ENCODE measurements around the gene BOD1. TPM values are rescaled to one million over a fixed set of nuclear protein-coding genes. Genes with fewer than 3 reads are reported as not detected.

Gene BOD1
- total and polyA plus RNA-seq, 2 of the 8 experiments (the other 6 are each of a cell fraction or from before 2014, with no cell fraction given): 107 to 149 TPM

DNA sequence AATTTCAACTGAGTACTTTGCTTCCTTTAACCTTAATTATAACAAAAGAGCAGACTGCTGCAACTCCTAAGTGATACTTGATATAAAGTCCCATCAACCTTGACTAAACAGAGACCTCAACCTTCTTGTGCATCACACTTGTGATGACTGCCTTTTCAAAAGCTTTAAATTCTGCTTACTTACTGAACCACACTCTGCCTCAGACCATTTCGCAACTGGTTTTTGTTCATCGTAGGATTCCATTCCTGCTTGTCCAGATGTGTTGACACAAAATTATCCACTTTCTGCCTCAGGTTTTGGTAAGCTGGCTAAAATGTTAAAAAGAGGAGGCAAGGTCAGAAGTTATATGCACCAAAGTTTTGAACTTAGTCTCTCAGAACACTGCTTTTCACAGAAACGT is 3.5 kb downstream of the BOD1 start:
- peaks cover 11% of the 10 kb centered on the region for H3K23me2 ChIP-seq (ENCODE audit: low read depth, low read length)
- H3K4me2 ChIP-seq (ENCODE audit: insufficient read depth in 1 of 2, low read depth in 2 of 2, low read length in 2 of 2): no peak overlapping the region; a peak in 1 of 4 replicates
- H2BK20ac ChIP-seq (ENCODE audit: low read length): no peak overlapping the region
- H3K9ac ChIP-seq (replicated peaks in 1 of 4; ENCODE audit: extremely low read depth in 1 of 4, low read depth in 3 of 4, low read length in 3 of 4): no peak overlapping the region
- no peak overlapping the region for H2BK15ac ChIP-seq (ENCODE audit: low read length)
- H3K56ac ChIP-seq (replicated peaks; ENCODE audit: insufficient read length, low read depth, low read length): no peak overlapping the region
- H3K4ac ChIP-seq (replicated peaks; ENCODE audit: insufficient read length, low read depth, low read length): no peak overlapping the region
- peaks cover 2 to 14% (median 11%) of the 10 kb centered on the region in 4 experiments; a peak in 4 of 7 replicates for H3K4me1 ChIP-seq (replicated peaks in 1 of 4; ENCODE audit: control insufficient read depth in 3 of 4, insufficient read depth in 4 of 4, low read length in 3 of 4)
- no peak overlapping the region for H3K18ac ChIP-seq (ENCODE audit: extremely low read depth, low read length)
- peaks cover 23 to 55% (median 47%) of the 10 kb centered on the region in 4 experiments for H3K36me3 ChIP-seq (ENCODE audit: control insufficient read depth in 2 of 4, insufficient read depth in 4 of 4, low read length in 3 of 4)
- H4K20me1 ChIP-seq (replicated peaks in 1 of 2; ENCODE audit: control insufficient read depth in 1 of 2, insufficient read depth in 2 of 2, low read length in 2 of 2): peaks cover 19 to 34% of the 10 kb centered on the region in 2 experiments
- no peak overlapping the region for H2BK120ac ChIP-seq (replicated peaks; ENCODE audit: low read depth, low read length)
- H3K79me1 ChIP-seq (ENCODE audit: low read depth, low read length): peaks cover 21% of the 10 kb centered on the region
- H2AFZ ChIP-seq (ENCODE audit: low read length): no peak overlapping the region
- no peak overlapping the region for H3K23ac ChIP-seq (ENCODE audit: insufficient read length)
- H4K8ac ChIP-seq (ENCODE audit: extremely low read depth, insufficient read depth, low read length): no peak overlapping the region
- no peaks in the 10 kb centered on the region for H3K9me3 ChIP-seq (ENCODE audit: insufficient read depth in 2 of 2, low read depth in 1 of 2, low read length in 1 of 2)
- ChIA-PET CTCF (ENCODE audit: partially characterized antibody) (interaction anchor here (1.1 to 2.2 kb wide), 7 partner anchors 16 to 372 kb away, joined by 3 to 7 read pairs (median 4); no protein-coding TSS in a partner anchor), POLR2A (ENCODE audit: partially characterized antibody) (interaction anchor here (1.1 kb wide), 2 partner anchors 14 to 17 kb away, joined by 3 read pairs; no protein-coding TSS in a partner anchor)
- DNase-seq (ENCODE audit: low read depth in 1 of 2, low spot score in 2 of 2): no peak
- no peak overlapping the region for H3K4me3 ChIP-seq (ENCODE audit: extremely low read depth in 1 of 4, insufficient read depth in 2 of 4, low read depth in 3 of 4, low read length in 4 of 4)
- H3K27ac ChIP-seq (ENCODE audit: low read depth, low read length): no peak overlapping the region
- H2BK12ac ChIP-seq (ENCODE audit: low read depth, low read length): no peak overlapping the region
- FAIRE-seq: no peak
- no peaks in the 10 kb centered on the region for H3K27me3 ChIP-seq (replicated peaks in 1 of 4; ENCODE audit: control insufficient read depth in 3 of 4, extremely low read depth in 1 of 4, insufficient read depth in 3 of 4, low read length in 3 of 4)
- WGBS, 2 experiments (ENCODE audit: extremely low coverage in 1 of 2, insufficient coverage in 1 of 2, insufficient read length in 1 of 2, insufficient replicate concordance in 2 of 2, low coverage in 1 of 2, low lambda C conversion rate in 2 of 2, missing lambda C conversion rate in 1 of 2): 92% methylated on average over 3 of the region's 3 CpGs; no CpG with 5 or more reads in 1 of the 2 experiments
- no peak overlapping the region for H4K5ac ChIP-seq (ENCODE audit: insufficient read length, low read depth, low read length)
- no peak for TF ChIP-seq MAFK (IDR thresholded peaks at IDR 0.05; ENCODE audit: low read depth, low read length)
- no peak for TF ChIP-seq RAD21 (IDR thresholded peaks at IDR 0.05 in 1 of 2, conservative IDR thresholded peaks at IDR 0.05 in 1 of 2; ENCODE audit: low read depth in 2 of 2, low read length in 2 of 2)
- TF ChIP-seq TEAD4 (IDR thresholded peaks at IDR 0.05; ENCODE audit: low read depth, low read length): no peak
- no peak for TF ChIP-seq GTF2F1 (IDR thresholded peaks at IDR 0.05; ENCODE audit: borderline replicate concordance, low read depth, low read length)
- no peak for TF ChIP-seq RFX5 (IDR thresholded peaks at IDR 0.05; ENCODE audit: borderline replicate concordance, low read depth, low read length)
- TF ChIP-seq POLR2A (IDR thresholded peaks at IDR 0.05; ENCODE audit: control extremely low read depth in 1 of 2, low read depth in 2 of 2, low read length in 2 of 2): no peak
- no peak for TF ChIP-seq TAF7 (optimal IDR thresholded peaks at IDR 0.05; ENCODE audit: borderline replicate concordance, low read depth, low read length)
- TF ChIP-seq POU5F1 (IDR thresholded peaks at IDR 0.05; ENCODE audit: low read depth, low read length): no peak
- no peak for TF ChIP-seq PHF8 (conservative IDR thresholded peaks at IDR 0.05; ENCODE audit: low read depth, low read length)
- TF ChIP-seq SAP30 (IDR thresholded peaks at IDR 0.05; ENCODE audit: insufficient read depth, insufficient replicate concordance, low read length): no peak
- no peak for TF ChIP-seq SP2 (IDR thresholded peaks at IDR 0.05; ENCODE audit: low read length)
- no peak for TF ChIP-seq BACH1 (IDR thresholded peaks at IDR 0.05; ENCODE audit: low read length)
- no peak overlapping the region for H2AK5ac ChIP-seq (ENCODE audit: low read depth, low read length)
- H3K14ac ChIP-seq (ENCODE audit: insufficient read length): no peak overlapping the region
- H4K91ac ChIP-seq (replicated peaks; ENCODE audit: insufficient read length, low read length): no peak overlapping the region
- H2BK5ac ChIP-seq (ENCODE audit: low read depth, low read length): no peak overlapping the region
- peaks cover 45 to 76% of the 10 kb centered on the region in 2 experiments for H3K79me2 ChIP-seq (ENCODE audit: control insufficient read depth in 1 of 2, insufficient read depth in 2 of 2, low read length in 2 of 2)

All from H1 (cell line).